ENCODE results near the gene ZMYM3.

Gene ZMYM3

DNA sequence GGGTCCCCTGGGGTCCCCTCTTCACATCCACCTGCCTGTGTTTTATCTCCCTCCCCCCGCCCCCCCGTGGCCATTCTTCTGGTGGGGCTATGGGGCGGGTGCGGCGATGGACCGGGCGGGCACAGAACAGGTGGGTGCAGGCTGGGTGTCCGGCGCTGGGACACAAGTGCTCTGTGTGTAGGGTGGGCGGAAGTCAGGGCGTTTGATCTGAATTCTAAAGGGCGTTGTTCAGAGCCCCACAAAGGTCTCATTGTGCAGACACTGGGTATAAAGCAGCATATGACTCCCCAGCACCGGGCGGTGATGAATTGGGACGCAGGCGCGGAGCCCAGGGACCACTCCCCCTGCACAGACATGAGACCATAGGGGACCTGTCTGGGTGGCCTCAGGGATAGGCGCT, 31.0 kb downstream of the ZMYM3 start, which contains the start of gene GJB1:
Gene GJB1 (plus strand): TSS at position 296 of the 400 bp plus-strand sequence. CDS start 484 bp downstream, outside the sequence.
- TF ChIP-seq ZNF70 (CRISPR knock-in tag; IDR thresholded peaks at IDR 0.05) (no peak), ZFP30 (CRISPR knock-in tag; IDR thresholded peaks at IDR 0.05) (no peak), GLIS3 (CRISPR knock-in tag; IDR thresholded peaks at IDR 0.05) (no peak)
- ATAC-seq = no peak

- TF ChIP-seq, protein P1, sequence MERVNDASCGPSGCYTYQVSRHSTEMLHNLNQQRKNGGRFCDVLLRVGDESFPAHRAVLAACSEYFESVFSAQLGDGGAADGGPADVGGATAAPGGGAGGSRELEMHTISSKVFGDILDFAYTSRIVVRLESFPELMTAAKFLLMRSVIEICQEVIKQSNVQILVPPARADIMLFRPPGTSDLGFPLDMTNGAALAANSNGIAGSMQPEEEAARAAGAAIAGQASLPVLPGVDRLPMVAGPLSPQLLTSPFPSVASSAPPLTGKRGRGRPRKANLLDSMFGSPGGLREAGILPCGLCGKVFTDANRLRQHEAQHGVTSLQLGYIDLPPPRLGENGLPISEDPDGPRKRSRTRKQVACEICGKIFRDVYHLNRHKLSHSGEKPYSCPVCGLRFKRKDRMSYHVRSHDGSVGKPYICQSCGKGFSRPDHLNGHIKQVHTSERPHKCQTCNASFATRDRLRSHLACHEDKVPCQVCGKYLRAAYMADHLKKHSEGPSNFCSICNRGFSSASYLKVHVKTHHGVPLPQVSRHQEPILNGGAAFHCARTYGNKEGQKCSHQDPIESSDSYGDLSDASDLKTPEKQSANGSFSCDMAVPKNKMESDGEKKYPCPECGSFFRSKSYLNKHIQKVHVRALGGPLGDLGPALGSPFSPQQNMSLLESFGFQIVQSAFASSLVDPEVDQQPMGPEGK (CRISPR knock-in tag; IDR thresholded peaks at IDR 0.05; ENCODE audit: borderline replicate concordance) = no peak
- TF ChIP-seq ZFP3 (CRISPR knock-in tag; IDR thresholded peaks at IDR 0.05) = no peak
- no peak for TF ChIP-seq ZNF70 (CRISPR knock-in tag; IDR thresholded peaks at IDR 0.05)
- TF ChIP-seq OSR1 (CRISPR knock-in tag; IDR thresholded peaks at IDR 0.05) = no peak
- no peak for TF ChIP-seq GLIS3 (CRISPR knock-in tag; IDR thresholded peaks at IDR 0.05)
- no peak for TF ChIP-seq SNAI2 (CRISPR knock-in tag; IDR thresholded peaks at IDR 0.05)
- no peak for TF ChIP-seq ZFP30 (CRISPR knock-in tag; IDR thresholded peaks at IDR 0.05)
- no peak for TF ChIP-seq BACH2 (CRISPR knock-in tag; IDR thresholded peaks at IDR 0.05; ENCODE audit: borderline replicate concordance)
- no peak for TF ChIP-seq ISL1 (CRISPR knock-in tag; IDR thresholded peaks at IDR 0.05)
- TF ChIP-seq ZC3H10 (CRISPR knock-in tag; IDR thresholded peaks at IDR 0.05) = no peak
- TF ChIP-seq ARNTL (CRISPR knock-in tag; IDR thresholded peaks at IDR 0.05; ENCODE audit: borderline replicate concordance, low read depth) = no peak
- TF ChIP-seq TCF4 (CRISPR knock-in tag; IDR thresholded peaks at IDR 0.05; ENCODE audit: borderline replicate concordance) = no peak
- TF ChIP-seq, protein P2, sequence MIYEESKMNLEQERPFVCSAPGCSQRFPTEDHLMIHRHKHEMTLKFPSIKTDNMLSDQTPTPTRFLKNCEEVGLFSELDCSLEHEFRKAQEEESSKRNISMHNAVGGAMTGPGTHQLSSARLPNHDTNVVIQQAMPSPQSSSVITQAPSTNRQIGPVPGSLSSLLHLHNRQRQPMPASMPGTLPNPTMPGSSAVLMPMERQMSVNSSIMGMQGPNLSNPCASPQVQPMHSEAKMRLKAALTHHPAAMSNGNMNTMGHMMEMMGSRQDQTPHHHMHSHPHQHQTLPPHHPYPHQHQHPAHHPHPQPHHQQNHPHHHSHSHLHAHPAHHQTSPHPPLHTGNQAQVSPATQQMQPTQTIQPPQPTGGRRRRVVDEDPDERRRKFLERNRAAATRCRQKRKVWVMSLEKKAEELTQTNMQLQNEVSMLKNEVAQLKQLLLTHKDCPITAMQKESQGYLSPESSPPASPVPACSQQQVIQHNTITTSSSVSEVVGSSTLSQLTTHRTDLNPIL (CRISPR knock-in tag; IDR thresholded peaks at IDR 0.05; ENCODE audit: low read depth) = no peak
- TF ChIP-seq PPARA (CRISPR knock-in tag; IDR thresholded peaks at IDR 0.05; ENCODE audit: borderline replicate concordance) = no peak
- no peak for TF ChIP-seq TOX (CRISPR knock-in tag; IDR thresholded peaks at IDR 0.05; ENCODE audit: borderline replicate concordance)
- TF ChIP-seq POU6F1 (CRISPR knock-in tag; IDR thresholded peaks at IDR 0.05; ENCODE audit: borderline replicate concordance, low read depth) = no peak
- TF ChIP-seq ZNF8 (CRISPR knock-in tag; IDR thresholded peaks at IDR 0.05) = no peak
- no peak for TF ChIP-seq RARB (CRISPR knock-in tag; IDR thresholded peaks at IDR 0.05)
- TF ChIP-seq CSRNP3 (CRISPR knock-in tag; IDR thresholded peaks at IDR 0.05) = no peak
- no peak for TF ChIP-seq ESRRG (CRISPR knock-in tag; IDR thresholded peaks at IDR 0.05)
- ATAC-seq = no peak
Measured at GRCh38 chrX:71221145-71221544, 32.8 kb downstream of the ZMYM3 start.

GRCh38 chrX:71217298-71217697, 36.6 kb downstream of the ZMYM3 start:
- TF ChIP-seq ZC3H10 (CRISPR knock-in tag; IDR thresholded peaks at IDR 0.05) (no peak), TCF4 (CRISPR knock-in tag; IDR thresholded peaks at IDR 0.05; ENCODE audit: borderline replicate concordance) (no peak), PPARA (CRISPR knock-in tag; IDR thresholded peaks at IDR 0.05; ENCODE audit: borderline replicate concordance) (no peak)
- TF ChIP-seq, protein P1 (CRISPR knock-in tag; IDR thresholded peaks at IDR 0.05; ENCODE audit: borderline replicate concordance) = no peak
- ATAC-seq = no peak

DNA sequence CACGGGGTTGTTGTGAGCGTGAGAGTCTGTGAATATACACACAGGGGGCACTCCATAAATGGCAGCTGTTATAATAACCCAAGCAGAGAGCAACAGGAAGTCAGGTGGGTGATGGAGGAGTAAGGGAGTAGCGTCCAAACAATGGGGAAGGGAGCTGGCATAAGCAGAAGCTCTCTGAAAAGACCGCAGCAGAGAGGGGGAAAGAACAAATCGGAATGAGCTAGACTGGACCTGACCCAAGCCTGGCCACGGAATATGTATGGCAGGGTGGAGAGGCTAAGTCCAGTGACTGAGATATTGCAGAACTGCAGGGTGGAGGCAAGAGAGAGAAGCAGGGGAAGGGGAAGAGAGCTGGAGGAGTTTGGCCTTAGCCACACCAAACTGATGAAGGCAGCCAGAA, 37.5 kb downstream of the ZMYM3 start:
- ATAC-seq = no peak; the same call in 2 of the 3 replicates
- TF ChIP-seq GLIS3 (CRISPR knock-in tag; IDR thresholded peaks at IDR 0.05) (no peak), OSR1 (CRISPR knock-in tag; IDR thresholded peaks at IDR 0.05) (no peak), ZNF8 (CRISPR knock-in tag; IDR thresholded peaks at IDR 0.05) (no peak), ZFP30 (CRISPR knock-in tag; IDR thresholded peaks at IDR 0.05) (no peak), TCF4 (CRISPR knock-in tag; IDR thresholded peaks at IDR 0.05; ENCODE audit: borderline replicate concordance) (no peak), ARNTL (CRISPR knock-in tag; IDR thresholded peaks at IDR 0.05; ENCODE audit: borderline replicate concordance, low read depth) (no peak), ZNF565 (CRISPR knock-in tag; conservative IDR thresholded peaks at IDR 0.05; ENCODE audit: low read depth) (no peak), TOX (CRISPR knock-in tag; IDR thresholded peaks at IDR 0.05; ENCODE audit: borderline replicate concordance) (no peak), ZNF70 (CRISPR knock-in tag; IDR thresholded peaks at IDR 0.05) (no peak), RARB (CRISPR knock-in tag; IDR thresholded peaks at IDR 0.05) (no peak), PPARA (CRISPR knock-in tag; IDR thresholded peaks at IDR 0.05; ENCODE audit: borderline replicate concordance) (no peak), ZC3H10 (CRISPR knock-in tag; IDR thresholded peaks at IDR 0.05) (no peak)

Data from SK-N-SH treated with all-trans-retinoic acid at 6 μM for 48 hours (cell line).